ENCODE measurements around the gene GNA14. TPM values are rescaled to one million over a fixed set of nuclear protein-coding genes. Genes with fewer than 3 reads are reported as not detected.
"Not testable (repeated sequence)": the region's sequence is repeated elsewhere in the genome, so short reads cannot be mapped to it uniquely, and the experiment has no call there.

The GNA14 gene
- polyA plus RNA-seq, 3 donors: 0.83 to 3.9 (median 3.0) TPM

DNA sequence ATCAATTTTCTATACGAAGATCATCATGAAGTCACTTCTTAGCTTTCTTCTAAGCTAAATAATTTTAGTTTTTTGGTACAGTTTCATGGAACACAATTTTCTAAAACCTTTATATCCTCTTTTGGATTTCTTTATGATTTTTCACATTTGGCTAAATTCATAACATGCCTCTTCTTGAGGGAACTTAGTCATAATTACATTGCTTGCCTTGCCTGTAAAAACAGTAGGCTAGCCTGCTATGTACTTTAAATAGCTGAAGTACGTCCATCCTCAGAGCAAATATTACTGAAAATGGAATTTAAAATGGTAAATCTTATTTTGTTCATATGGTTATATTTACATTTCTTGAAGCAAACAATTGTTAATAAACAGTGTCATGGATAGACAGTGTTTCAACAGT lies 245.8 kb downstream of the GNA14 start:
- H3K27ac ChIP-seq (ENCODE audit: low read depth, low read length): no peak overlapping the region
- 85 to 89% (median 86%) methylated on average over 2 of the region's 2 CpGs for WGBS, 3 donors

DNA sequence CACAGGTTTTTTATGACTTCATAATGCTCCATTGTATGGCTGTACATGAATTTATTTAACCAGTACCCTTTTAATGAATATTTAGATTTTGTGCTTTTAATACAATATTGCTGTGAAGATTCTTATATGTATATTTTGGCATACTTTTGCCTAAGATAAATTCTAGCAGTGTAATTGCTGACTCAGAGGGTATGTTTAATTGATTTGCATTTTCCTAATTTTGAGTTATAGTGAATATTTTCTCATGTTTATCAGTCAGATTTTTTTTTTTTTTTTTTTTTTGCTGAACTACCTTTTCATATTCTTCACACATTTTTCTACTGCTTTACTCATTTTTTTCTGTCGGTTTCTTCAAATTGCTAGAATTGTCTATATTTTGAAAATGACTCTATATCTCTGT lies 248.2 kb downstream of the GNA14 start:
- WGBS, 3 donors: 95 to 100% (median 100%) methylated on average over 1 of the region's 1 CpG
- H3K27ac ChIP-seq (ENCODE audit: low read depth, low read length): no peak overlapping the region

DNA sequence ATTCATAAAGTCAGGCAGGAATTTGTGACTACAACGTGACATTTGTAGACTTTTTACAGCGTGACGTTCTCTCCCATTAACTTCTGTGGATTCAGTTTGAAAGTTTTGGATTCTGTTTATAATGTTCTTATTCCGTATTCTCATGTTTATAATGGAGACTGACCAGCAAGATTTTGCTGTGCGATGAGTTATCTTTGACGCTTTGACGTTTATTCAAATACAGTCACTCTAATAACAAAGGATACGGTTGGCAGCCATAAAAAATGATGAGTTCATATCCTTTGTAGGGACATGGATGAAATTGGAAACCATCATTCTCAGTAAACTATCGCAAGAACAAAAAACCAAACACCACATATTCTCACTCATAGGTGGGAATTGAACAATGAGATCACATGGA lies 249.5 kb downstream of the GNA14 start:
- not testable (repeated sequence) for H3K27ac ChIP-seq (ENCODE audit: low read depth, low read length)
- WGBS, 3 donors: 94 to 97% (median 96%) methylated on average over 8 to 9 of the region's 9 CpGs

DNA sequence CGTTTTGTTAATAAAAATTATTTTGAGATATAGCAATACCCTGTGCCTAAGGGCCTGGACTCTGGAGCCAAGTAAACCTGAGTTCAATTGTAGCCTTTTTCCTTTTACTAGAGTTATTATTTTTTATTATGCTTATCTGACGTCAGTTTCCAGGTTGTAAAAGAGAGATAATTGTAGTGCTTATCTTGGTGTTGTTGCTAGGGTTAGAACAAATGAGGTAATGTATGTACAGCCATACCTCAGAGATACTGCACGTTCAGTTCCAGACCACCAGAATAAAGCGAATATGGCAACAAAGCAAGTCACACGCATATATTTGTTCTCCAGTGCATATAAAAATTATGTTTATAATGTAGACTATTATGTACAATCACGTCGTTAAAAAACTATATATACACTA lies 255.8 kb downstream of the GNA14 start:
- H3K27ac ChIP-seq (ENCODE audit: low read depth, low read length): no peak overlapping the region
- WGBS, 3 donors: 92 to 96% (median 93%) methylated on average over 7 of the region's 7 CpGs

DNA sequence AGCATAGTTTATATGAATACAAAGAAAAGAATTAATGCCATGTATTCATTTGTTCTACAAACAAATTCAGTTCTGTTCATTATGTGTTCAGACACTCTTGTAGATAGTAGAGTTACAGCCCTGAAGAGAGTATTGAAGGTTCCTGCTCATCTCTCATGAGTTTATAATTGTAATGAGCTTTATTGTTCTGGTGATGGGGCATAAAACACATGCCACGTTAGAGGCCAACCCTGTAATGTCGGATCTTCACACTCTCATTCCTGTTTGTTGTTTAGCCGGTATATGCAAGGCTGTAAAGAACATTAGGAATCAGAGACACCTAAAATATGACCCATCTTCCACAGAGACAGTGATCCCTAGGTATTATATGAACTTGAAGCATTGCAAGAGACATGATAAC lies 256.3 kb downstream of the GNA14 start:
- WGBS, 3 donors: 96 to 100% (median 97%) methylated on average over 3 of the region's 3 CpGs
- H3K27ac ChIP-seq (ENCODE audit: low read depth, low read length): no peak overlapping the region

DNA sequence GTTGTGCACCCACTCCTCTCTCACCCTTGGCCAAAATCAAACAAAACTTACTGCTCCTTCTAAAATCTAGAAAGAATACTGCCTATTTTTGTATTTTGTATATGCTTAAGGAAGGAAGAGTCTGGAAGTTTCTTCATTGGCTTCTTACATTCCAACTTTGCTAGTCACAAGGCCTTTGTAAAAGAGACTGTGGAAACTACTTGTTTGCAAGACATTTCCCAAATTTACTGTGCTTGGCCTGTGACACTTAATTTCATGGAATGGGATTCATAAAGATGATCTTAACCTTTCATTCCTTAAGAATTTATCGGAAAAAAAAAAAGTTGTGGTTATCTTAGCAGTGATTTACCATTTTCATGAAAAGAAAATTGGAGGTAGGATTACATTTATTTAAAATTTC lies 261.9 kb downstream of the GNA14 start:
- WGBS, 3 donors: 30 to 54% (median 34%) methylated on average over 1 of the region's 1 CpG

DNA sequence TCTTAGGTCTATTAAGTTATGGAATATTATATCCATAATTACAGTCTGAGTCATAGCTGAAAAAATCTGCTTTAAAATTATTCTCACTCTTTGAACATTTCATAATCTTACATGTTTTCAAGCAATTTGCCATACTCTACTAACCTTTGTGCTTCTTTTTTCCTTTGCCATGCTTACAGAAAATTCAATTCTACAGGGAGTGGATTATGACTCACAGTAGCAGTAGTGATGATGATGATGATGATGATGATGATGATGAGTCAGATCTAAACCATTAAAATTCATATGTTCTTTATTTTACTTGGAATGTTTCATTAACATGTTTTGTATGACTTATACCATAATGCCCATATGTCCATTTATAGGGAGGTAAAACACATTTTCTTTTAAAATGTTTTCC lies 263.7 kb downstream of the GNA14 start:
- no peak overlapping the region for H3K27ac ChIP-seq (ENCODE audit: low read depth, low read length)

More for the DNA sequence above, 261.9 kb downstream of the GNA14 start:
- H3K27ac ChIP-seq (ENCODE audit: low read depth, low read length): no peak overlapping the region

DNA sequence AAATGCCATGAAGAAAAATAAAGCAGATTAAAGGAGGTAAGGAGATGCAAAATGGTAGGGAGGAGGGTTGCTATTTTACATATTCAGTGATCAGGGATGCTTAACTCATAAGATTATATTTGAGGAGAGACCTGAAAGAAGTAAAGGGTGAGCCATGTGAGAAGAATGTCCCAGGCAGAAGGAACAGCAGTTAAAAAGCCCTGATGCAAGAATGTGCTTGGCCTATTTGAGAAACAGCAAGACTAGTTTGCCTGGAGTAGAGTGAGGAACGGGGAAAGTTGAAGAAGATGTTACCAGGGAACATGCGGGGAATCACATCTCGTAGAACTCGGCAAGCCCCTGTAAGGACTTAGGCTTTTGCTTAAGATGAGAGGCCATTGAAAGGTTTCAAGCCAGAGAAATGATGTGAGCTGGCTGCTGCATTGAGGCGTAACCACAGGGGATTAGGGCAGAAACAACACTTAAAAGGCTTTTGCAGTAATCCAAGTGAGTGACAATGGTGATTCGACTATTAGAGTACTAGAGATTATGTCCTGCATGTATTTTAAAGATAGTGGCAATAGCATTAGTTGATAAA lies 272.1 kb downstream of the GNA14 start:
- H3K27ac ChIP-seq (ENCODE audit: low read depth, low read length): no peak overlapping the region
- WGBS, 3 donors: 95 to 98% (median 96%) methylated on average over 6 of the region's 6 CpGs

DNA sequence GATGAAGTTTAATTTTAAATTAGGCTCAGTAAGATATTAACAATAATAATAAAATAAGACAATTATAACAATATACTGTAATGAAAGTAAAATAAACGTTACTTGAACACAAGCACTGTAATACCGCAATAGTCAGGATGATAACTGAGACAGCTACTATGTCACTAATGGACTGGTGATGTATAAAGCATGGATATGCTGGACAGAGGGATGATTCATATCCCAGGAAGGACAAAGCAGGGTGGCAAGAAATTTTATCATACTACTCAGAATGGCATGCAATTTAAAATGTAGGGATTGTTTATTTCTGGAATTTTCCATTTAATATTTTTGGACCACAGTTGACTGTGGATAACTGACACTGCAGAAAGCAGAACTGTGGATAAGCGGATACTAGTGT lies 273.9 kb downstream of the GNA14 start:
- WGBS, 3 donors: 96 to 98% (median 98%) methylated on average over 3 of the region's 3 CpGs
- H3K27ac ChIP-seq (ENCODE audit: low read depth, low read length): no peak overlapping the region
